ENCODE results near the gene IL17A. TPM values are rescaled to one million over a fixed set of nuclear protein-coding genes. Genes with fewer than 3 reads are reported as not detected.
A peak's percentile ranks its signal among the peaks of the same experiment; 100 is the strongest.

Gene IL17A
- total and polyA plus RNA-seq, 2 experiments from 2014 or later: not detected

DNA sequence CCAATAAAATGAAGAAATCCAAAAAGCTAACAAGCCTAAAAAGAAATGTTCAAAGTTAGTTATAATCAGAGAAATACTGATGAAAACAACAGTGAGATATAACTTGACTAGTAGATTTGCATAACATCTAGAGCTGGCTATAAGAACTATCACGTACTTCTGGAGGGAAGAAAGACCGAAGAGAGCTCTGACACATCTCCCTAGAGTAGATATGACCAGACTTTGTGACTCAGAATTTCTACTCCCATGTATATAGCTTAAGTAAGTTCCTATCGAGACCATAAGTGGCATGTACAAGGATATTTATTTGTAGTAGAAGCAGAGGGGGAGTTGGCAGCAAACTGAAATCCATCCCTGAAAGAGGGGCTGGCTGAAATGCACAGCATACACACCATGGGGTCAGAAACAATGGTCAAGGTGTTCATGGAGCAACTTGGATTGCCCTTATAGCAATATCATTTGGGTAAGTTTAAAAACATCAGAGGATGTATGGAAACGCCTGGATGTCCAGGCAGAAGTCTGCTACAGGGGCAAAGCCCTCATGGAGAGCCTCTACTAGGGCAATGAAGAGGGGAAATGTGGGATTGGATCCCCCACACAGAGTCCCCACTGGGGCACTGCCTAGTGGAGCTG lies 25.6 kb upstream of the IL17A start:
- TF ChIP-seq EZH2 (IDR thresholded peaks at IDR 0.05; ENCODE audit: borderline replicate concordance) (no peak), EZH2phosphoT487 (IDR thresholded peaks at IDR 0.05; ENCODE audit: low read depth, severe bottlenecking, unreplicated experiment) (no peak)
- TF ChIP-seq, protein P1, sequence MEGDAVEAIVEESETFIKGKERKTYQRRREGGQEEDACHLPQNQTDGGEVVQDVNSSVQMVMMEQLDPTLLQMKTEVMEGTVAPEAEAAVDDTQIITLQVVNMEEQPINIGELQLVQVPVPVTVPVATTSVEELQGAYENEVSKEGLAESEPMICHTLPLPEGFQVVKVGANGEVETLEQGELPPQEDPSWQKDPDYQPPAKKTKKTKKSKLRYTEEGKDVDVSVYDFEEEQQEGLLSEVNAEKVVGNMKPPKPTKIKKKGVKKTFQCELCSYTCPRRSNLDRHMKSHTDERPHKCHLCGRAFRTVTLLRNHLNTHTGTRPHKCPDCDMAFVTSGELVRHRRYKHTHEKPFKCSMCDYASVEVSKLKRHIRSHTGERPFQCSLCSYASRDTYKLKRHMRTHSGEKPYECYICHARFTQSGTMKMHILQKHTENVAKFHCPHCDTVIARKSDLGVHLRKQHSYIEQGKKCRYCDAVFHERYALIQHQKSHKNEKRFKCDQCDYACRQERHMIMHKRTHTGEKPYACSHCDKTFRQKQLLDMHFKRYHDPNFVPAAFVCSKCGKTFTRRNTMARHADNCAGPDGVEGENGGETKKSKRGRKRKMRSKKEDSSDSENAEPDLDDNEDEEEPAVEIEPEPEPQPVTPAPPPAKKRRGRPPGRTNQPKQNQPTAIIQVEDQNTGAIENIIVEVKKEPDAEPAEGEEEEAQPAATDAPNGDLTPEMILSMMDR (IDR thresholded peaks at IDR 0.05; ENCODE audit: poor library complexity): no peak

DNA sequence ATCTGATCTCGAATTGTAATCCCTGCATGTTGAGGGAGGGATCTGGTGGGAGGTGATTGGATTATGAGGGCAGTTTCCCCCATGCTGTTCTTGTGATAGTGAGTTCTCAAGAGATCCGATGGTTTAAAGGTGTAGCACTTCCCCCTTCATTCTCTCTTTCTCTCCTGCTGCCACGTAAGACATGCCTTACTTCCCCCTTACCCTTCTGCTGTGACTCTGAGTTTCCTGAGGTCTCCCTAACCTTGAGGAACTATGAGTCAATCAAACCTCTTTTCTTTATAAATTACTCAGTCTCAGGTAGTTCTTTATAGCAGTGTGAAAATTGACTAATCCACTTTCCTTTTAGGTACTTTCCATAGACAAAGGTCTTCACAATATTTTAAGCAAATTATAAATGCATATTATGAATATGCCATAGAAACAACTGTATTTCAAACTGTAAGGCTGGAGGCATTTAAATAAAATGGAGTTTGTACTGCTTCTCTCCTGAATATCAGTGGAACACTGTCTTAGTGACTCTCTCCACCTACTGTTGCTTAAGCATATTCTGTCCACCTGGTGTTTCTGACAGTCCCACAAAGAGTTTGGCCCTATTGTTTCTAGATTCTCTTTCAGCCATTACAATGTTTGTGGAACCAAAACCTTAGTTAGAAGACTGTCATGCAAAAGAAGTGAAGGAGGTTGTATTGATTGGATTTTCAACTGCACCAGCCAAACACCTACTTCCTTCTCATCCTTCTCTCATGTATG lies 24.3 kb upstream of the IL17A start:
- Histone ChIP-seq H2AFZ (no peak overlapping the region), H3K4me2 (no peak overlapping the region), H4K20me1 (ENCODE audit: insufficient read depth, poor library complexity, severe bottlenecking) (no peaks in the 10 kb centered on the region), H3K4me1 (ENCODE audit: insufficient read depth) (peaks cover under 1% of the 10 kb centered on the region), H3K27me3 (no peaks in the 10 kb centered on the region), H3K9me3 (ENCODE audit: low read depth) (no peaks in the 10 kb centered on the region), H3K79me2 (no peaks in the 10 kb centered on the region), H3K9me2 (replicated peaks; ENCODE audit: insufficient read depth) (no peaks in the 10 kb centered on the region), H3K4me3 (no peak overlapping the region), H3K27ac (no peak overlapping the region), H3K36me3 (replicated peaks; ENCODE audit: insufficient read depth, low read depth) (no peaks in the 10 kb centered on the region)
- DNase-seq (ENCODE audit: low spot score): no peak
- 82% methylated on average over 3 of the region's 3 CpGs for WGBS (ENCODE audit: low lambda C conversion rate, missing lambda C conversion rate)
- TF ChIP-seq, protein P1 (IDR thresholded peaks at IDR 0.05; ENCODE audit: poor library complexity): no peak
- TF ChIP-seq EZH2phosphoT487 (IDR thresholded peaks at IDR 0.05; ENCODE audit: low read depth, severe bottlenecking, unreplicated experiment) (no peak), EZH2 (IDR thresholded peaks at IDR 0.05; ENCODE audit: borderline replicate concordance) (no peak)

More for the DNA sequence above, 25.6 kb upstream of the IL17A start:
- Histone ChIP-seq H3K4me1 (ENCODE audit: insufficient read depth) (no peaks in the 10 kb centered on the region), H4K20me1 (ENCODE audit: insufficient read depth, poor library complexity, severe bottlenecking) (no peaks in the 10 kb centered on the region), H3K27ac (no peak overlapping the region), H2AFZ (no peak overlapping the region), H3K9me2 (replicated peaks; ENCODE audit: insufficient read depth) (no peaks in the 10 kb centered on the region), H3K36me3 (replicated peaks; ENCODE audit: insufficient read depth, low read depth) (no peaks in the 10 kb centered on the region), H3K79me2 (no peaks in the 10 kb centered on the region), H3K9me3 (ENCODE audit: low read depth) (no peaks in the 10 kb centered on the region), H3K4me3 (no peak overlapping the region), H3K4me2 (no peak overlapping the region), H3K27me3 (no peaks in the 10 kb centered on the region)
- WGBS (ENCODE audit: low lambda C conversion rate, missing lambda C conversion rate): 84% methylated on average over 4 of the region's 4 CpGs
- DNase-seq (ENCODE audit: low spot score): no peak

DNA sequence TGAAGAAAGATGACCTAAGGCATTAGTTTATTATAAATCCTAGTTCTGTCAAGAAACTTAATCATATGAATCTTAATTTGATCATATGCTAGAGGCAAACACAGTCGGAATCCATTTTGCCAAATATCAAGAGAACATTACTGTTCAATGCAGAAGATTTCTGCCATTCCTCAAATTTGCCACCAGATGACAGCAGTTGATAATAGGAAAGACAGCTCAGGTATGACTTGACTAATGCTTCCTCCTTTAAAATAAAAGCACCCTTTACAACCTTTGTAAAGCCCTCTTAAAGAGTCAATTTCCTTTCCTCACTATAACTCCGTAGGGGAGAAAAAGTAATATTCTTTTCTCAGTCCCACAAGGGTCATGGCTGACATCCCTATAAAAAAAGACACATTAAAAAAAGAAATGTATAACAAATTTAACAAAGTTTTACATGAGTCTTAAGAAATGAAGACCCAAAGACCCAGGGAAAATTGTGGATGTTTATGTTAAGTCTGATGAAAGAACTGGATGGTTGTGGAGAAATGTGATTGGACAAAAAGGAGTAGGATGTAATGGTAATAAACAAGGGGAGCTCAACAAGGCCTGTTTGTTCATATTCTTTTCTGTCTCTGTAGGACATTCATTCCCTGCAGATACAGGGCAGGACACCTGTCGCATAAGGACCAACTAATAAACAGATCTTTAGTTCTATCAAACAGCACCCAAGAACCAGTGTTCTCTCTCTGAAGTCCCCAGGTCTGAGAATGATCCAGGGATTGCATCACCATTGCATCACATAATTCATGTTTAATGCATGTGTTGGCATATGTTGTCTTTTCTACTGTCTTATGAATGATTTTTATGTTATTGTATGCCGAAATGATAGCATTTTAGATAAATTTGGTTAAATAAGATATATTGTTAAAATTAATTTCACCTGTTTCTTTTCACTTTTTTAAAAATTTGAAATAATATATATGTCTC lies 23.0 kb upstream of the IL17A start:
- WGBS (ENCODE audit: low lambda C conversion rate, missing lambda C conversion rate): 64% methylated on average over 4 of the region's 4 CpGs
- no peak overlapping the region for H3K27ac ChIP-seq

More for the DNA sequence above, 23.0 kb upstream of the IL17A start:
- Histone ChIP-seq H3K4me2 (no peak overlapping the region), H2AFZ (no peak overlapping the region), H3K36me3 (replicated peaks; ENCODE audit: insufficient read depth, low read depth) (no peaks in the 10 kb centered on the region), H3K9me2 (replicated peaks; ENCODE audit: insufficient read depth) (no peaks in the 10 kb centered on the region), H3K4me1 (ENCODE audit: insufficient read depth) (peaks cover 8% of the 10 kb centered on the region), H4K20me1 (ENCODE audit: insufficient read depth, poor library complexity, severe bottlenecking) (no peaks in the 10 kb centered on the region), H3K4me3 (no peak overlapping the region), H3K27me3 (no peaks in the 10 kb centered on the region), H3K79me2 (no peaks in the 10 kb centered on the region), H3K9me3 (ENCODE audit: low read depth) (no peaks in the 10 kb centered on the region)
- peak; percentile 31 for DNase-seq (ENCODE audit: low spot score)
- TF ChIP-seq EZH2 (IDR thresholded peaks at IDR 0.05; ENCODE audit: borderline replicate concordance): no peak
- TF ChIP-seq, protein P1 (IDR thresholded peaks at IDR 0.05; ENCODE audit: poor library complexity): peak; percentile 66
